HG02943 (cell line): ENCODE measurements around the gene SKIL.

ENCODE experiments used
- ATAC-seq: cut with Tn5 transposase; IDR thresholded peaks from one replicate; pipeline ENCODE4 v1.9.1; 2021; ENCODE audit warnings: mild to moderate bottlenecking, low read depth, moderate library complexity; ENCODE audit not compliant: unreplicated experiment

The SKIL gene

GRCh38 chr3:170391108-170391507, 33.6 kb downstream of the SKIL start:
- ATAC-seq, result no peak

- no peak for ATAC-seq
Observed at GRCh38 chr3:170397685-170398084, 40.2 kb downstream of the SKIL start.

- ATAC-seq, result no peak
Observed at GRCh38 chr3:170405101-170405500, 47.6 kb downstream of the SKIL start.

- ATAC-seq, result no peak
Observed at GRCh38 chr3:170410428-170411029, 53.0 kb downstream of the SKIL start.

GRCh38 chr3:170413291-170413690, 55.8 kb downstream of the SKIL start:
- ATAC-seq, result no peak

- no peak for ATAC-seq
Observed at GRCh38 chr3:170414202-170414663, 56.7 kb downstream of the SKIL start.

GRCh38 chr3:170417090-170417489, 59.6 kb downstream of the SKIL start:
- no peak for ATAC-seq

GRCh38 chr3:170418422-170419398, 61.2 kb downstream of the SKIL start, which contains the start of gene CLDN11:
CLDN11 (plus strand) TSS chr3:170418868; CDS start chr3:170419067, 199 bp downstream.
- ATAC-seq, result no peak

- ATAC-seq, result no peak
Observed at GRCh38 chr3:170419557-170420087, 62.1 kb downstream of the SKIL start.

- ATAC-seq, result no peak
Observed at GRCh38 chr3:170420307-170420821, 62.8 kb downstream of the SKIL start.

GRCh38 chr3:170421111-170421641, 63.7 kb downstream of the SKIL start:
- no peak for ATAC-seq

- ATAC-seq, result no peak
Observed at GRCh38 chr3:170421758-170422157, 64.2 kb downstream of the SKIL start.

GRCh38 chr3:170423001-170423615, 65.6 kb downstream of the SKIL start:
- no peak for ATAC-seq

GRCh38 chr3:170424879-170425278, 67.4 kb downstream of the SKIL start:
- no peak for ATAC-seq

- ATAC-seq, result no peak
Observed at GRCh38 chr3:170425491-170426239, 68.2 kb downstream of the SKIL start.

- no peak for ATAC-seq
Observed at GRCh38 chr3:170426240-170426797, 68.8 kb downstream of the SKIL start.

- no peak for ATAC-seq
Observed at GRCh38 chr3:170428095-170428494, 70.6 kb downstream of the SKIL start.

- no peak for ATAC-seq
Observed at GRCh38 chr3:170429050-170429449, 71.5 kb downstream of the SKIL start.

GRCh38 chr3:170431054-170431453, 73.5 kb downstream of the SKIL start:
- no peak for ATAC-seq
